Measurements from ENCODE around the gene RADIL.

The RADIL gene

GRCh38 chr7:4762121-4763055 is 121.1 kb downstream of the RADIL start:
- peaks cover 29% of the 10 kb centered on the region for H3K36me3 Mint-ChIP-seq
- H3K9me3 Mint-ChIP-seq, result no peaks in the 10 kb centered on the region
- CTCF ChIA-PET, result no interaction called here
- H3K27me3 Mint-ChIP-seq, result no peaks in the 10 kb centered on the region
- no peak for DNase-seq
- no peak overlapping the region for H3K27ac Mint-ChIP-seq
- H3K4me3 Mint-ChIP-seq, result no peak overlapping the region
- H3K4me1 Mint-ChIP-seq, result no peaks in the 10 kb centered on the region

DNA sequence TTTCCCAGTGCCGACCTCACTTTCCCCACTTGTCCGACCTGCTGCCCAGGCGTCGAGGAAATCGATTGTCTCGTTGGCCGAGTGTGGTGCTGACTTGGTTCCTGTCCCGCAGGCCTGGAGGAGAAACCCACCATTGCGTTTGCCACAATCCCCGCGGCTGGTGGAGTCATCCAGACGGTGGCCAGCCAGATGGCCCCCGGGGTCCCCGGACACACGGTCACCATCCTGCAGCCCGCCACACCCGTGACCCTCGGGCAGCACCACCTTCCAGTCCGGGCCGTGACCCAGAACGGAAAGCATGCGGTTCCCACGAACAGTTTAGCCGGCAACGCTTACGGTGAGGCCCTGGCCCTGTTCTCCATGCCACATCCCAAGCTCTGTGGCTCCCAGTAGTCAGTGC is 122.6 kb downstream of the RADIL start:
- H3K9me3 Mint-ChIP-seq, result no peaks in the 10 kb centered on the region
- H3K4me3 Mint-ChIP-seq, result no peak overlapping the region
- H3K27ac Mint-ChIP-seq, result no peak overlapping the region
- H3K27me3 Mint-ChIP-seq, result no peaks in the 10 kb centered on the region
- CTCF ChIA-PET, result no interaction called here
- no peaks in the 10 kb centered on the region for H3K4me1 Mint-ChIP-seq
- peaks cover 28% of the 10 kb centered on the region for H3K36me3 Mint-ChIP-seq
- no peak for DNase-seq

DNA sequence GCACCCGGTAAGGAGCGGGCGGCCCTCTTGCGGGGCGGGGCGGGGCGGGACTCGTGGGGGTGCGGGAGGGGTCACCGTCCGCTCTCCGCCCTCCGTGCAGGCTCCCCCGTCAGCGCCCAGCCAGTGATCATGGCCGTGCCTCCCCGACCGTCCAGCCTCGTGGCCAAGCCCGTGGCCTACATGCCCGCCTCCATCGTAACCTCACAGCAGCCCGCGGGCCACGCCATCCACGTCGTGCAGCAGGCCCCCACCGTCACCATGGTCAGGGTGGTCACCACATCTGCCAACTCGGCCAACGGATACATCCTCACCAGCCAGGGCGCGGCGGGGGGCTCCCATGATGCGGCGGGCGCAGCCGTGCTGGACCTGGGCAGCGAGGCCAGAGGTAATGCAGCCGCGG is 124.3 kb downstream of the RADIL start:
- Mint-ChIP-seq H3K27ac (no peak overlapping the region), H3K4me1 (no peaks in the 10 kb centered on the region), H3K36me3 (peaks cover 27% of the 10 kb centered on the region), H3K9me3 (no peaks in the 10 kb centered on the region), H3K4me3 (no peak overlapping the region), H3K27me3 (no peaks in the 10 kb centered on the region)
- CTCF ChIA-PET, result no interaction called here
- DNase-seq, result no peak

- Mint-ChIP-seq H3K27ac (no peak overlapping the region), H3K9me3 (no peaks in the 10 kb centered on the region), H3K4me3 (no peak overlapping the region), H3K4me1 (peaks cover 2% of the 10 kb centered on the region), H3K36me3 (peaks cover 27% of the 10 kb centered on the region), H3K27me3 (no peaks in the 10 kb centered on the region)
- no peak for DNase-seq
- CTCF ChIA-PET, result no interaction called here
These were observed 124.7 kb downstream of the RADIL start for GRCh38 chr7:4758791-4759190.

DNA sequence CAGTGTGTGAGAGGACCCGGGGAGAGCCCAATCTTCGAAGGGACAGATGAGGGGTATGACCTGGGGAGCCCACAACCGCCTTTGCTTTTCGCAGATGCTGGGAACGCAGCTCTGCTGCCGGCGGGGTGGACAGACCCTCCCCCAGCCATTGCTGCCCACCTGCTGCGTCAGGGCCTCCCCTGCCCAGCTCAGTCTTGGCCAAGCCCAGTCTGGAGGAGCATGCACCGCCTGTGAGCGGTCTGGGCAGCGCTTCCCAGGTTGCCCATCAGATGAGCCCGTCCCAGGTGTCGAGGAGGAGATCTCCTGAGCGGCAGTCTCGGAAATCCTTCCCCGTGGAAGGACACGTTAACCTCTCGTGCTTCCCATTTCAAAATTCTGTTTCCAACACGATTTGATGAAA is 125.4 kb downstream of the RADIL start:
- Mint-ChIP-seq H3K4me3 (no peak overlapping the region), H3K36me3 (peaks cover 30% of the 10 kb centered on the region), H3K27ac (no peak overlapping the region), H3K9me3 (no peaks in the 10 kb centered on the region), H3K27me3 (no peaks in the 10 kb centered on the region), H3K4me1 (peaks cover 8% of the 10 kb centered on the region)
- CTCF ChIA-PET, result no interaction called here
- no peak for DNase-seq

- Mint-ChIP-seq H3K4me3 (no peak overlapping the region), H3K4me1 (peaks cover 16% of the 10 kb centered on the region), H3K9me3 (no peaks in the 10 kb centered on the region), H3K27ac (no peak overlapping the region), H3K36me3 (peaks cover 26% of the 10 kb centered on the region), H3K27me3 (no peaks in the 10 kb centered on the region)
- DNase-seq, result no peak
- CTCF ChIA-PET, result interaction anchor here (0.7 to 2.1 kb wide), 6 partner anchors 17 to 145 kb away, joined by 3 to 9 read pairs (median 3); no protein-coding TSS in a partner anchor
These were observed 128.5 kb downstream of the RADIL start for GRCh38 chr7:4755045-4755444.

- Mint-ChIP-seq H3K36me3 (peaks cover 21% of the 10 kb centered on the region), H3K4me1 (peaks cover 16% of the 10 kb centered on the region), H3K9me3 (no peaks in the 10 kb centered on the region), H3K27me3 (no peaks in the 10 kb centered on the region), H3K4me3 (no peak overlapping the region), H3K27ac (no peak overlapping the region)
- DNase-seq, result no peak
- CTCF ChIA-PET, result interaction anchor here (0.6 to 2.1 kb wide), 6 partner anchors 18 to 1531 kb away, joined by 3 to 9 read pairs (median 3); no protein-coding TSS in a partner anchor
These were observed 129.0 kb downstream of the RADIL start for GRCh38 chr7:4754433-4755010.

- Mint-ChIP-seq H3K9me3 (no peaks in the 10 kb centered on the region), H3K36me3 (peaks cover 25% of the 10 kb centered on the region), H3K27ac (peak overlapping the region; percentile 58), H3K27me3 (no peaks in the 10 kb centered on the region), H3K4me1 (peaks cover 19% of the 10 kb centered on the region), H3K4me3 (no peak overlapping the region)
- CTCF ChIA-PET, result interaction anchor here (0.6 to 2.1 kb wide), 6 partner anchors 18 to 1531 kb away, joined by 3 to 9 read pairs (median 3); no protein-coding TSS in a partner anchor
- DNase-seq, result peak; percentile 91
These were observed 129.7 kb downstream of the RADIL start for GRCh38 chr7:4753598-4754432.

- Mint-ChIP-seq H3K4me3 (no peak overlapping the region), H3K4me1 (peaks cover 43% of the 10 kb centered on the region), H3K27ac (no peak overlapping the region), H3K9me3 (no peaks in the 10 kb centered on the region), H3K36me3 (peaks cover 35% of the 10 kb centered on the region), H3K27me3 (no peaks in the 10 kb centered on the region)
- CTCF ChIA-PET, result interaction anchor here (0.6 to 1.8 kb wide), 2 partner anchors 17 to 142 kb away, joined by 4 to 5 read pairs; no protein-coding TSS in a partner anchor
- DNase-seq, result no peak
These were observed 132.0 kb downstream of the RADIL start for GRCh38 chr7:4751398-4751947.

- H3K9me3 Mint-ChIP-seq, result no peaks in the 10 kb centered on the region
- H3K27ac Mint-ChIP-seq, result no peak overlapping the region
- CTCF ChIA-PET, result interaction anchor here (0.8 kb wide), 1 partner anchor 25 kb away, joined by 3 read pairs; no protein-coding TSS in a partner anchor
- DNase-seq, result no peak
- H3K4me3 Mint-ChIP-seq, result no peak overlapping the region
- peaks cover 57% of the 10 kb centered on the region for H3K4me1 Mint-ChIP-seq
- H3K27me3 Mint-ChIP-seq, result no peaks in the 10 kb centered on the region
- H3K36me3 Mint-ChIP-seq, result peaks cover 37% of the 10 kb centered on the region
These were observed 133.7 kb downstream of the RADIL start for GRCh38 chr7:4749798-4750197.

DNA sequence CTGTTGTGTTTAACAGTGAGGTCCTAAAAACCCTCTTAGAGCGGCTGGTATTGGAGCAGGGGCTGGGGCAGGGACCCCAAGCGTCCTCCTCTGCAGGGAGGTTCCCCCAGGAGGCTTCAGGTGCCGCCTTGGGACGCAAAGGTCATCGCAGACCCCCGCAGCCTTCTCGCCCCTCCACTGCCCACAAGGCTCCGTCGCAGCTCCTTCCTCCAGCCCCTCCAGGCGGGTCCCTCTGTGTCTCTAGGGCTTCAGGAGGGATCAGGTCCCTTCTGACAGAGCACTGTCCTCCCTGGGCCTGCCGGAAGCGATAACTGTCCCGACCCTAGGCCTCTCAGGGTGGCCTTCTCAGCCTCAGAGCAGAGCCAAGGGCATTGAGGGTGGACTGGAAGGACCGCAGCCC is 134.2 kb downstream of the RADIL start:
- peaks cover 62% of the 10 kb centered on the region for H3K4me1 Mint-ChIP-seq
- H3K9me3 Mint-ChIP-seq, result no peaks in the 10 kb centered on the region
- H3K36me3 Mint-ChIP-seq, result peaks cover 36% of the 10 kb centered on the region
- H3K27ac Mint-ChIP-seq, result no peak overlapping the region
- H3K4me3 Mint-ChIP-seq, result no peak overlapping the region
- CTCF ChIA-PET, result interaction anchor here (0.8 to 1.2 kb wide), 2 partner anchors 25 to 142 kb away, joined by 3 read pairs; no protein-coding TSS in a partner anchor
- H3K27me3 Mint-ChIP-seq, result no peaks in the 10 kb centered on the region
- no peak for DNase-seq

All from activated naive CD4-positive, alpha-beta T cell treated with anti-CD3 and anti-CD28 coated beads, Interleukin-2, amount 10 ng/mL, durations not matched to agents 7 days and 5 days (primary cell).